ENCODE measurements around the gene TAS1R3. TPM values are rescaled to one million over a fixed set of nuclear protein-coding genes. Genes with fewer than 3 reads are reported as not detected.
"Not testable (repeated sequence)": the region's sequence is repeated elsewhere in the genome, so short reads cannot be mapped to it uniquely, and the experiment has no call there.

TAS1R3 gene
- total RNA-seq, 2 donors from 2014 or later, result 0.09 TPM; not detected in 1

DNA sequence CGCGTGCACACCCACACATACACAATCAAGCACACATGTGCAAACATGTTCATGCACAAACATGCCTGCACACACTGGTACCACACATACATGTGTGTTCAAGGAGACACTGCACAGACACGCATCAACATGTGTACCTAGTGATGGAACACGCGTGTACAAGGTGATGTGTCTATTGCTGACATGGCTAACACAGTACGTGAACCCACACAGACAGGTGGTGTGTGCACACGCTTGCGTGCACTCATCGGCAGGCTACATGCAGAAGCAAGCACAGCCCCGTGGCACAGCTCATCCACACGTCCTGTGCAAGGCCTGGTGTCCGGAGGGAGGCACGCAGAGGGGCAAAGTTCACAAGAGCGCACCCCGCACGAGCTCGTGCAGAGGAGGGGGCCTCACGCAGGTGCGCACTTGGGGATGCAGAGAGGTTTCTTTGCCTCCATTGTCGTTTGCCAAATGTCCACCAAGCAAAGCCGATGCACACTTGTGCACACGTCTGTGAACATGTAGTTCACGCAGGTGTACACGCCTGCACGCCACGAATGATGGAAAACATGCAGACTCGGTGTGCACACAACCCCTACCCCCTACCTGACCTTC, 24.3 kb upstream of the TAS1R3 start:
- intact Hi-C loops (cut with DNase I), result no loop called here
- DNase-seq (ENCODE audit: low spot score), result no peak

DNA sequence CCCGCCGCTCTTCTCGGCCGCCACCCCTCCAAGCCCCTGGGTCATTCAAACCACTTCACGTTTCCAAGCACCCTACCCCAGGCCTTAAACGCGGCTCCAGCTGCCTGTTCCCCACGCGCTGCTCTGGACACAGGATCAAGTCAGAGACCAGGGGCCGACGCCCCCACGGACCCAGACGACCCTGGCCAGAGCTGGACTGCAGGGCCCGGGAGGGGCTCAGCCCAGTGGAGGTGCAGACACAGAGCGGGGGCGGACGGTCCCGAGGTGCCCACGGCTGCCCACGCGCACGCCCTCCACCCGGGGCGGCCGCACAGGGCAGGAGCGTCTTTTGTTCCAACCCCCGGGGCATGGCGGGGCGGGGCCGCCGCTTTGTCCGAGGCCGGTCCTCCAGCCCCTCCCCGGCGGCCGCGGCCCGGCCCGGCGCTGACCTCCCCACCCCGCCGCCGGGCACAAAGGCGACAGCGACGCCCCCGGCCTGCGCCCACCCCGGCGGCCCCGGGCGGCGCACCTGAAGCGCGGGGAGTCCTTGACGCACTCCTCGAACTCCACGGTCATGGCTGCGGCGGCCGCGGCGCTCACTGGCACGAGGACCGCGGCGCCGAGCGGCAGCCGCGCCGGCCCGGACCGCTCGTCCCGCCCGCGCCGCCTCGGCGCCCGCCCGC, 23.7 kb upstream of the TAS1R3 start:
- intact Hi-C loops (cut with DNase I), result no loop called here
- DNase-seq (ENCODE audit: low spot score), result peak; percentile 90

DNA sequence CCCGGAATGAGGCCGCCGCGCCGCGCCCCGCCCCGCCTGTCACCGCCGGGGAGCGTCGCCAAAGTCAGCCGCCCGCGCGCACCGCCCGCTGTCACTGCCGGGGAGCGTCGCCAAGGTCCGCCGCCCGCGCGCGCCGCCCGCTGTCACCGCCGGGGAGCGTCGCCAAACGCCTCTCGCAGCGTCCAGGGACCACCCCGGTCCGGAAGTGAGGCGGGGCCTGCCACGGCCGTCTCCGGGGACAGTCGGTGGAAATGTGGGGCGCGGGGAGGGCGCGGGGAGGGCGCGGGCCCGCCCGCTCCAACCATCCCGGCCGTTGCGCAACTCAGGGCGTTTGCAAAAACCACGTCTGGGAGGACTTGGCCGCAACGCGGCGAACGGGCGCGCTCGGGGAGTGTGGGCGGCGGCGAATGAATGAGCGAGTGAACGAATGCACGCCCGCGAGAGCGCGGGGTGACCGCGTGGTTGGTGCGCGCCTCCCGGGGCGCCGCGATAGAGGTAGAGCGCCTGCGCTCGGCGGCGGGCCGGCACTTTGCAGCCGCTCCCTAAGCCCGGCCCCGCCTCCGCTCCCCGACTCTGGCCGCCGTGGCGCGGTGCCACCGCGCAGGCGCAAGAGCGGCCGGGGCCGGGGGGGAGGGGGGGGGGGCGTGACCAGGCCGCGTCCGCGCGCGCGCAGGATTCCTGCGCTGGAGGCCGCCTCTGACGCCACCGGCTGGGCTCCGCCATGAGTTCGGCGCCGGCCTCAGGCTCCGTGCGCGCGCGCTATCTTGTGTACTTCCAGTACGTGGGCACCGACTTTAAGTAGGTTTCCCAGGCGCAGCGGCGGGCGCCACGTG, 22.9 kb upstream of the TAS1R3 start, which contains the start of the genes ACAP3 and PUSL1:
Gene ACAP3 (minus strand): TSS at position 8 of the 833 bp plus-strand sequence. CDS start 115 bp downstream, outside the sequence.
Gene PUSL1 (plus strand): TSS at position 675 of the 833 bp plus-strand sequence. CDS start 47 bp downstream, at position 722.
- DNase-seq (ENCODE audit: low spot score), result peak; percentile 98
- intact Hi-C loops (cut with DNase I), result no loop called here

DNA sequence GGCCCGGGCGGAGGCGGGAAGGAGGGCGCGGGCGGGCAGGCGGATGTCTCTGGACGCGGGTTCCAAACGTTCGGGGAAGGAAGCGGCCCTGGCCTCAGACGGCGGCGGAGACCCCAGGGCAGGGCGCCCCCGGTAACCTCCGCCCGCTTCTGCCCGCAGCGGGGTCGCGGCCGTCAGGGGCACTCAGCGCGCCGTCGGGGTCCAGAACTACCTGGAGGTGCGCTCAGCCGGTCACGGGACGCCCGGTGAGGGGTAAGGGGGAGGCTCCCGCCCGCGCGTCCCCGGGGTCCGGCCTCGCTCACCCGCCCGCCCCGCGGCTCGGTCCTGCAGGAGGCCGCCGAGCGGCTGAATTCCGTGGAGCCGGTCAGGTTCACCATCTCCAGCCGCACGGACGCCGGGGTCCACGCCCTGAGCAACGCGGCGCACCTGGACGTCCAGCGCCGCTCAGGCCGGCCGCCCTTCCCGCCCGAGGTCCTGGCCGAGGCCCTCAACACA, 22.3 kb upstream of the TAS1R3 start:
- DNase-seq (ENCODE audit: low spot score), result no peak
- intact Hi-C loops (cut with DNase I), result no loop called here

DNA sequence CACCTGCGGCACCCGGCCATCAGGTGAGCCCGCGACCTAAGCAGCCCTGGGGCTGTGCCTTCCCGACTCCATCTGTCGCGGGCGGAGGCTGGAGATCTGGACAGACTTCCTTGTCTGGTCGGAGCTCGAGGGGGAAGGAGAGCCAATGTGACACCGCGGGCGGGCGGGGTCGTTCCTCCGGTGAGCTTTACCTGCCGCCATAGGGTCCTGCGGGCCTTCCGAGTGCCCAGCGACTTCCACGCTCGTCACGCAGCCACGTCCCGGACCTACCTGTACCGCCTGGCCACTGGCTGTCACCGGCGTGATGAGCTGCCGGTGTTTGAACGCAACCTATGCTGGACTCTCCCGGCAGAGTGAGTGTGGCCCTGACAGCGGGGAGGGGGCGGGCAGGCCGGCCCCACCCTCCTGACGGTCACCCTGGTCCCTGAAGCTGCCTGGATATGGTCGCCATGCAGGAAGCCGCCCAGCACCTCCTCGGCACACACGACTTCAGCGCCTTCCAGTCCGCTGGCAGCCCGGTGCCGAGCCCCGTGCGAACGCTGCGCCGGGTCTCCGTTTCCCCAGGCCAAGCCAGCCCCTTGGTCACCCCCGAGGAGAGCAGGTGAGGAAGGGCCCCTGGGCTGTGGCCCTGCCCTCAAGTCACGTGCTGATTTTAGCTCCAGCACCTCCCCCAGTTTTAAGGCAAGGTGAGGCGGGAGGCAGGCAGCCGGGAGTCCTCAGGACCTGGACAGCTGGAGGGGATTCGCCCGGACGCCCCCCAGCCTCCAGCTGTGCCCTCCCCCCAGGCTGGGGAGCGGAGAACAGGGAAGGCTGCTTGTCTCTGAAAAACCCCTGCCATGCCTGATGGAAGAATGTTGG, 21.6 kb upstream of the TAS1R3 start:
- no peak for DNase-seq (ENCODE audit: low spot score)

DNA sequence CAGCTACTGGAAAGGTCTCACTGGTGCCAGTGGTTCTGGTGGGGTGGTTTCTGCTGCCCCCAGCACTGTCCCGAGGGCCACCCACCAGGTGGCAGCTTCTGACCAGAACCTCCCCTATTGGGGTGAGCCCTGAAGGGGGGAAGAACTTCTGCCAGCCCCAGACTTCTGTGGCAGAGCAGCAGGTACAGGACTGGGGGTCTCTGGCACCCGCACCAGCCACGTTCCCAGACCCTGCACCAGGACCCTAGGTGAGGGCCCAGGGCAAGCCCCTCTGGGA, 21.0 kb upstream of the TAS1R3 start:
- intact Hi-C loops (cut with DNase I), result loop anchor here in 1 of 2 donors (5.0 kb wide), 1 partner anchor 37 kb away; the partner anchor contains the start of gene DVL1
- DNase-seq (ENCODE audit: low spot score), result no peak

More for the DNA sequence above, 21.6 kb upstream of the TAS1R3 start:
- intact Hi-C loops (cut with DNase I), result loop anchor here in 1 of 2 donors (5.0 kb wide), 1 partner anchor 38 kb away; the partner anchor contains the start of gene DVL1

DNA sequence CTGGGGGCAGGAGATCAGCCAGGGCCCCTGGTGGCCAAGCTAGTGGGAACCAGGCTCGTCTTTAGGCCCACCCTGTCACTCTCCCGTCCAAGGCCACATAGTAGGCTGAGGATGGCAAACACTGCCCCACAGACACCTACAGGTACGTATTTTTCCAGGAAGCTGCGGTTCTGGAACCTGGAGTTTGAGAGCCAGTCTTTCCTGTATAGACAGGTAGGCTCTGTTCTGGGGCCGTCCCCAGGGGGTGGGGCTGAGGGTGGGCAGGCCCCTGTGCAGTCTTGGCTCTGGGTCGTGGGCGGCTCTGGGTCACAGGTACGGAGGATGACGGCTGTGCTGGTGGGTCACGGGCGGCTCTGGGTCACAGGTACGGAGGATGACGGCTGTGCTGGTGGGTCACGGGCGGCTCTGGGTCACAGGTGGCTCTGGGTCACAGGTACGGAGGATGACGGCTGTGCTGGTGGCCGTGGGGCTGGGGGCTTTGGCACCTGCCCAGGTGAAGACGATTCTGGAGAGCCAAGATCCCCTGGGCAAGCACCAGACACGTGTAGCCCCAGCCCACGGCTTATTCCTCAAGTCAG, 20.5 kb upstream of the TAS1R3 start:
- intact Hi-C loops (cut with DNase I), result loop anchor here in 1 of 2 donors (5.0 kb wide), 1 partner anchor 37 kb away; the partner anchor contains the start of gene DVL1
- no peak for DNase-seq (ENCODE audit: low spot score)

DNA sequence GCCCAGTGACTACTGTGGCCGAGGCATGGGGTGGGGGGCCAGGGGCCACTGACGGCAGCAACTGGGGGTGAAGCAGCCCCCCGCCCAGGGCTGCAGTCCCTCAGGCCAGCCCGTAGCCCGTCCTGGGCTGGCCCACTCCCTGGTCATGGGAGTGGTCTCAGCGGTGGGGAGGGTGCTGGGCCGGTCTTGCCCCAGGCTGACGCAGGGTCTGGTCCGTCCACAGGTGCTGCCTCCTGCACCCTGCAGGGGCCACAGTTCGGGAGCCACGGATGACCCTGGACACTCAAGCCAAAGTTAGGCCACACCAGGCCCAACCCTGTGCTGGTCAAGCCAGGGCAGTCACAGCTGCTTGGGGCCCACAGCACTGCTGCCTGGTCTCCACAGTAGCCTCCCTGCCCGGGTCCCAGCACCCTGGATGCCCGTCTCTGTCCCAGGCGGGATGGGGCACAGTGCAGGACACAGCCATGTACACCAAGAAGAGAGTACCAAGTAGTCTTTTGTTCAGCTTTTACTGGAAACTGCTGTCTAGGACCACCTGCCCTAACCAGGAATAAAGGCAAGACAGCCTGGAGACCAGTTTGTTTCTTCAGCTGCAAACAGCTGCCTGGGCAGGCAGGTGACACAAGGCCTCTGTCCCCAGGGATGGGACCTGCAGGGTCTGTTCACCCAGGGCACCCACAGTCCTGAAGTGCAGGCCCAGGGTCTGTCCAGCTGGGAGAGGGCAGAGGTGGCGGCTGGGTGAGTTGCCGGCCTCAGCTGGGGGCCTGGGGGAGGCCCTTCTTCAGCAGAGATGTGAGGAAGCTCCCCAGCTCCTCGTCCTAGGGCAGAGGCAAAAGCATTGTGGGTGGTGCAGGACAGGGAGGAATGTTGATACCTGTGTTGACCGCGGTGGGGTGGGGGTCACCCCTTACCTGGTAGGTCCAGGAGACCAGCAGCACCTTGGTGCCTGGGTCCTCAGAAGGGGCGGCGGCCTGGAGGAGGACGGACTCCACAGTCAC, 19.7 kb upstream of the TAS1R3 start:
- intact Hi-C loops (cut with DNase I), result loop anchor here in 1 of 2 donors (5.0 kb wide), 1 partner anchor 36 kb away; the partner anchor contains the start of gene DVL1
- DNase-seq (ENCODE audit: low spot score), result no peak

DNA sequence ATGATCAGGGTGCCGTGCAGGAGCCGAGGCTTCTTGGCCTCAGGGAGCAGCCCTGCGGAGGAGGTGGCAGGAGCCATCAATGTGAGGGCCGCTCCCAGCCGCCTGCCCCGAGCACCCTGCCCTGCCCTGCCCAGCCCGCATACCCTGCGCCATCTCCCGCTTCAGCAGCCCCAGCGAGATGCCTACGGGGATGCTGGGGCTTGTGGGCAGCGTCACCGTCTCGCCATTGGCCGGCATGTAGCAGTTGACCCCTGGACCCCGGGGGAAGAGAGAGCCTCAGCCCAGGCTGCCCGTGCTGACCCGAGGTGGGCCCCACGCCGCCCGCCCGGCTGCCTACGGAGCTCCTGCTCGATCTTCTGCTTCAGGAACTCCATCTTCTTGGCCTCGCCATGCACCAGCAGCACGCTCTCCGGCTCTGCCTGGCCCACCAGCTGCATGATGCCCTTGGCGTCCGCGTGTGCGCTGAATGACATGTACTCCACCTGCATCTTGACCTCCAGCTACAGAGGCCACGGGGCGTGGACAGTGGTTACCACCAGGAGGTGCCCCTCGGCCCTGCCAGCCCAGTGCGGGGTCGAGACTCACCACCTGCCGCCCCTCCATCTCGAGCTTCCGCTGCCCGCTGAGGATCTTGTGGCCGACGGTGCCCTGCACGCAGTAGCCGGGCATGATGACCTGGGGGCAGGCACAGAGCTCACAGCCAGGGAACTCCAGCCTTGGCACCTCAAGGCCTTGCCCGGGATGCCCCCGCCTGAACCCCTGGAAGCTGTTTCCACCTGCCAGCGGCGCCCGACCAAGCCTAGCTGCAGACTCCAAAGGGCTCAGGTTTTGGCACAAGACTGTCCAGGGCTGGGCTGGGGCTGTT, 18.4 kb upstream of the TAS1R3 start:
- DNase-seq (ENCODE audit: low spot score), result no peak
- intact Hi-C loops (cut with DNase I), result loop anchor here in 1 of 2 donors (5.0 kb wide), 1 partner anchor 35 kb away; the partner anchor contains the start of gene DVL1

DNA sequence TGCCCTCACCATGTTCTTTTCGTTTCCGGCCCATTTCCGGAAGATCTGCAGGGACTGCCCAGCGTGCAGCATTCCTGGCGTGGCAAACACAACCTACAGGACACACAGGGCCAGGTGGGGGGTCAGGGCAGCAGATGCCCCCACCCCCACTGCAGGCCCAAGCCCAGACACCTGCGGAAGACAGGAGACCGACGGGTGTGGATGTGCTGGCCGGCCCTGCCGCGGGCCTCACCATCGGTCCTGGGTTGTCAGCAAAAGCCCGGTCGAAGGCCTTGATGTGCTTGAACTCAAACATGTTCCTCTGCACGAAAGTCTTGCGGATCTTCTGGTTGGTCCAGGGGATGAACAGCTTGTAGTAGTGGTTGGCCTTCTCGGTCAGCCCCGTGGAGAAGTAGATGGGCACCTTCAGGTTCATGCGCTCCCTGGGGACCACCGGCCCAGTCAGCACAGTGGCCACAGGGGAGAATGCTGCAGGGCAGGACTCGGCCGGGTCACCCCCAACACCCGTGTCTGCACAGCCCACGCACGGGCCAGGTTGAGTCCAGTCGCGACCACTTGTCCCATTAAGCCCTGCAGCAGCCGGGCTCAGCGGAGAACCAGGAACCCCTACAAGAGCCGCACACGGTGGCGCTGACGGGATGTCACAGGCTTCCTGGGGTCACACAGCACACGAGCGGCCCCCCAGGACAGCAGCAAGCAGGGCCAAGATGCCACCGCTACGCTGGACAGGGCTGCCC, 17.4 kb upstream of the TAS1R3 start:
- intact Hi-C loops (cut with DNase I), result loop anchor here in 1 of 2 donors (5.0 kb wide), 1 partner anchor 34 kb away; the partner anchor contains the start of gene DVL1
- DNase-seq (ENCODE audit: low spot score), result no peak

DNA sequence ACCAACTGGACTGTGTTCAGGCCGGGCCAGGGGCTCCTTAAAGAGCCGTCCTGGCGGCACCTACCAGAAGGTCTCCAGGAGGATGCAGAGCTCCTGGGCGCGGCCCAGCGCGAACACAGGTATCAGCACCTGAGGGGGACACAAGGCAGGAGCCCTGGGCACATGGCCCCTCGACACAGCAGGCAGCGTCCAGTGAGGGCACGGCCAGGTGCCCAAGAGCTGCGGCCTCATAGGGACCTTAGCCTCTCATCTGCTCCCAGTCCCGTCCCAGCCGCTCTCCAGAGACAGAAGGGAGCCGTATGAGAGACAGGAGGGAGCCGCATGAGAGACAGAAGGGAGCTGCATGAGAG, 16.9 kb upstream of the TAS1R3 start:
- intact Hi-C loops (cut with DNase I), result loop anchor here in 1 of 2 donors (5.0 kb wide), 1 partner anchor 33 kb away; the partner anchor contains the start of gene DVL1
- no peak for DNase-seq (ENCODE audit: low spot score)

DNA sequence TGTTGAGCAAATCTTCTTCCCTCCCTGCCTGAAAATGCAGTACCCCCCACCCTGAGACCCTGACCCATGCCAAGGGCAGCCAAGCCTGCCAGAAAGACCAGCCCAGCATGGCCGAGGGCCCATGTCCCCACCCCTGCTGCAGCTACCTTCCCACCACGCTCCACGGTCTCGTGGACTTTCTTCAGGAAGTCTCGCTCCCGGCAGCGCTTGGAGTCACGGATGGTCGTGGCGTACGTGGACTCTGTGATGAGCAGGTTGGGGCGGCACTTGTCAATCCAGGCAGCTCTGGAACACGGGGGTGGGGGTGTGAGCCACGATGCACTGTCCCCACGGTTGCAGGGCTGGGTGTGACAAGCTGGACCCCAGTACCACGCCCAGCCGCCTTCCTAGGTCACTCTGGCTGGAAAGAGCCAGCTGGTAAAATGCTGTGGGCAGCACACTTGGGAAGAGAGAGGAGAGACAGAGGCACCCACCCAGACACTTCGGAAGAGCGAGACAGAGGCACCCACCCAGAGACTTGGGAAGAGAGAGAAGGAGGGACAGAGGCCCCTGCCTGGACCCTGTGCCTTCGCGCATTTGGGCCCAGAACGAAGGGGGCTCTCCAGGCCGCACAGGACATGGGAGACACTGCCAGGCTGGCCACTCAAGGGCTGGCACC, 16.3 kb upstream of the TAS1R3 start:
- DNase-seq (ENCODE audit: low spot score), result no peak
- intact Hi-C loops (cut with DNase I), result loop anchor here in 1 of 2 donors (5.0 kb wide), 1 partner anchor 32 kb away; the partner anchor contains the start of gene DVL1

DNA sequence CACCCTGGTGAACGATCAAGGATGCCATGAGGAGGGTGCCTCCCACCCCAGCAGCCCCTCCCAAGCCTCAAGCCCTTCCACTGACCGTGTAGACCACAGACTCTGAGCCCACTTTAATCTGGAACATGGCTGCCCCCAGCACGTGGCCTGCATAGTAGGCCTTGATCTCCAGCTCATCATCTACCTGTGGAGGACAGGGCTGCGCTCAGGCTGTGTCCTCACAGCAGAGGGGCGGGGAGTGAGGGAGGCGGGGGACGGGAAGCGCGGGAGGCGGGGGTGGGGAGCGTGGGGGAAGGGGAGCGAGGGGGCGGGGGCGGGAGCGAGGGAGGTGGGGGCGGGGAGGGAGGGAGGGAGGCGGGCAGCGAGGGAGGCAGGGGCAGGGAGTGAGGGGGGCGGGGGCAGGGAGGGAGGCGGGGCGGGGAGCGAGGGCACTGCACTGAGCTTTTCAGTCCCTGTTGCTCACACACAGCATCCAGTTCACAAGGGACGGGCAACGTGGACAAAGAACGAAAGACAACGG, 15.6 kb upstream of the TAS1R3 start:
- intact Hi-C loops (cut with DNase I), result no loop called here
- no peak for DNase-seq (ENCODE audit: low spot score)

DNA sequence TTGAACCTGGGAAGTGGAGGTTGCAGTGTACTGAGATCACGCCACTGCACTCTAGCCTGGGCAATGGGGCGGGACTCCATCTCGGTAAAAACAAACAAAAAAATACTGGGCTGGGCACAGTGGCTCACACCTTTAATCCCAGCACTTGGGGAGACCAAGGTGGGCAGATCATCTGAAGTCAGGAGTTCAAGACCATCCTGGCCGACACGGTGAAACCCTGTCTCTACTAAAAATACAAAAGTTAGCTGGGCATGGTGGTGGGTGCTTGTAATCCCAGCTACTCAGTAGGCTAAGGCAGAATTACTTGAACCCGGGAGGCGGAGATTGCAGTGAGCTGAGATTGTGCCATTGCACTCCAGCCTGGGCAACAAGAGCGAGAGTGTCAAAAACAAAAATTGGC, 14.9 kb upstream of the TAS1R3 start:
- DNase-seq (ENCODE audit: low spot score); intact Hi-C loops (cut with DNase I): not testable (repeated sequence)

DNA sequence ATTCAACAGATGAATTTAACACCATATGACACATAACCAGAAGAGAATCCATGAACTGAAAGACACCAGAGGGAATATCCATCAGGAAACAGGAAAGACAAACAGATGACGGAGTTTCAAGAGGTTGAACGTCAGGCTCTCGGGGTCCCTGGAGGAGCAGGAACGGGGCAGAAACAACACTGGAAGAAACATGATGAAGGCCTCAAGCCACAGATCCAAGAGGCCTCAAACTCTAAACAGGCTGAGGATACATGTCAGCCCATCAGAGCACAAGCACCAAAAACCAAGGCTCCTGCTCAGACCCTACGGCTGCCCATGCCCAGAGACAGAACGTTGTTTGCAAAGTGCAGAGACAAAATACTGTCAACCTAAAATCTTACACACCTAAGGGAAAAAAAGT, 13.7 kb upstream of the TAS1R3 start:
- intact Hi-C loops (cut with DNase I), result no loop called here
- no peak for DNase-seq (ENCODE audit: low spot score)
